Retina (tissue), 1 donor: ENCODE measurements around the gene STOX2.

Experiments used
- DNase-seq: peaks from one replicate; pipeline ENCODE4 v3.0.0-alpha.2; 2016

STOX2 gene

DNA sequence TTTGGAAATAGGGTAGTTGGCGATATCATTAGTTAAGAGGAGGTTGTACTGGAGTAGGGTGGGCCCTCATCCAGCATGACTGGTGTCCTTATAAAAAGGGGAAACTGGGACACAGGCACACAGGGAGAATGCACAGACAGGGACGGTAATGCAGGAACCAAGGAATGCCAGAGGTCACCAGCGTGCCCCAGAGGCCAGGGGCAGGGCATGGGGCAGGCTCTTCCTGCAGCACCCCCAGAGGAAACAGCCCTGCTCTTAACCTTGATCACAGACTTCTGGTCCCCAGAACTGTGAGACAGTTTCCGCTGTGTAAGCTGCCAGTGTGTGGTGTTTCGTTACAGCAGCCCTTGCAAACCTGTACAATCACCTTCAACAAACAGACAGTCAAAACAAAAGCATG lies 15.9 kb upstream of the STOX2 start:
- no peak for DNase-seq

DNA sequence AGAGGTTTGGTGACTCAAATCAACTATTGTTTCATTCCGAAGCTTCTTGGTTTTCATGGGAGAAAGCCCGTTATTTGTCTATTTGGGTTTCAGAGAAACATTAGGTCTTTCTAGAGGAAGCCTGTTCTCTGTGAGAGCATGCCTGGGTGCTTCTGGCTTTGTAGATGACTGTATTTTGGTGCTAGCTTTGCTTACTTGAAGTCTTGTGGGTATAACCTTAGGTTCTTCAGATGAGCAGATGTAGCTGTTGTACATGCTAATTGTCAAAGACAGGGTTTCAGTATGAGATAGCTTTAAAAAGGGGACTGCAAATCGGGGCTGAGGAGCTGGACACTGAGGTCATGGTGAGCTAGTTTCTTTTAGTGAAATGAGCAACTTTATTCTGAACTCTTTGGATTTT lies 7.9 kb upstream of the STOX2 start:
- DNase-seq, result no peak

- no peak for DNase-seq
Observed at GRCh38 chr4:183898456-183898855, 6.7 kb upstream of the STOX2 start.

- no peak for DNase-seq
Observed at GRCh38 chr4:183903021-183903760, 1.9 kb upstream of the STOX2 start.

GRCh38 chr4:183905593-183906488 lies 734 bp downstream of the STOX2 start:
- peak; percentile 93 for DNase-seq

- DNase-seq, result no peak
Observed at GRCh38 chr4:183906489-183906738, 1.3 kb downstream of the STOX2 start.

DNA sequence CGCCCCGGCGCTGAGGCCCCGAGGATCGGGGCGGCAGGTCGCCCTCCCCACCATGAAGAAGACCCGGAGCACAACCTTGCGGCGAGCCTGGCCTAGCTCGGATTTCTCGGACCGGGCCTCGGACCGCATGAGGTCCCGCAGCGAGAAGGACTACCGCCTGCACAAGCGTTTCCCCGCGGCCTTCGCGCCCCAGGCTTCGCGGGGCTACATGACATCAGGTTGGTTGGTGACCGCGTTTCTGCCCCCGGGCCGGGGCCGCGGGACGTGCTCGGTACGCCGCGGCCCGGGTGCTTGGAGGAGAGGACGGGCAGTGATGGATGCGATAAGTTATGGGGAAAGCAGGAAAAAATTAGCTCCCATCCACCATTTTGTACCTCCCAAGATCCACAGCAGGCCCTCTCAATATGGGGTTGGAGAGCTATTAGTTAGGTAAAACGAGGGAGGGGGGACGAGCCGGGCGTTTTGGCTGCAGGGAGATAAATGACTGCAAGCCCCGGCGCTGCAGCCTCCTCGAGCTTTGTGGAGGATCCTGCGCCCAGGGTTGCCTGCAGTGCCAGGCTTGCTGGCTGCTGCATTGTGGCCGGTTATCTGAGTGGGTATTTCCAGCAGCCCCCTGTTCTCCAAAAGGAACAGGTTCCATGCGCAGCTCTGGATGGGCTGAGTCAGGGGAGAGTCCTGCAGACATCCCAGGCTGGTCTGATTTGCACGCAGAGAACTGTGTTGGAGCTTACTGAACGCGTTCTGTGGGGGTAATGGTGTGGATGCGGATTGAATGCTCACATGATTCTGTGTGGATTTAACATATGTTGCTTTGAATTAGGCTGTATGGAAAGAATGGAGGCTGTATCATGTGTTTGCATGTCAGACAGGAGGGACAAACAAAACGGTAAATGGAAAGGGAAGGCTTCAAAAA lies 1.9 kb downstream of the STOX2 start:
- DNase-seq, result peak; percentile 89

DNA sequence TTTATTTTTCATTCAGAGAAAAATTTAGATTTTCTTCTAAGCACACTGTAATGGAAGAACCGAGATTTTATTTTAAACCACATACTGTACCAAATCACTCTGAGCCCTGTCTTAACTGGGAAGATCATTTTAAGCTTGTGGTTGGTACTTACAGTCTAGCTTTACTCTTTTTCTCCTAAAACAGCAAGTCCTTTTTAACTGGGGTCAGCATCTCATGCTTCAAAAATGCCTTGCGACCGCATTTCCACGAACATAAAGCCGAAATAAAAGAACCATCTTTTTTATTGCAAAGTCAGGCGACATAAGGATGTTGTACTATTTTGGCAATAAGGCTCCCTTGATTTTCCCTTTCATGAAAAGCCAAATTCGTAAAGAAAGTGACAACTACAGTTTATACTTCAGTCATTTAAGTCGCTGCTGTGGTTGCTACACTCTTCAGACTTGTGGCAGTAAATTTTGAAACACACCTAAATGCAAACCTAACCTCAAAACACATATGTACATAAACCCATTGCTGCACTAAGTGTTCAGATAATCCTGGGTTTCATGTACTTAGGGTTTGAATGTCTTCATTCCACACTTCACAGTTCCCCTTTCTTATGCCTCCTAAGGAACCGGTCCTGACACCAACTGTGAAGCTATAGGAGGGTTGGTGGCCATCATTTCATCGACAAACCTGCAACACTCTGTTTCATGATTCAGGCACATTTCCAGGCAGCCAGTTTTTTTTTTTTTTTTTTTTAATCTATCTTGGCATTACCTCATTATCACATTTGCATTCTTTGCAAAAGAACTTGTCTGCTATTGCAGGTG lies 3.0 kb downstream of the STOX2 start:
- no peak for DNase-seq

GRCh38 chr4:183909187-183909586 lies 4.1 kb downstream of the STOX2 start:
- no peak for DNase-seq

DNA sequence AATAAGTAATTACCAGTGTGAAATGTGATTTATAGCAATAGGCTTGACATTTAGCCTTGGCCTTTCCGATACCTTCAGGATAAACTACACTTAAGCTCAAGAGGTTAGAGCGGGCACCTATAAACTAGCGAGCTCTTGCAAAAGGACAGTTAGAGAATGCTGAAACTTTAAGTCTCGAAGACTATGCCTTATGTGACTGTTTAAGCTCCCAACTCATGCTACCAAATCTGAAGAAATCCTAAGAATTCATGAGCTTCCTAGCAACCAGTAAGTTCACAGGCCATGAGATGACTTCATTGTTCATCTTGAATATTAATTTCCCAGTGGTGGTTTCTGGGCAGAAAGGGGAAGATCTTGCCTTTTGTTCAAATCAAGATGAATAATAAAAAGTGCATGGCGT lies 4.7 kb downstream of the STOX2 start:
- DNase-seq, result no peak

- DNase-seq, result no peak
Observed at GRCh38 chr4:183912585-183912984, 7.5 kb downstream of the STOX2 start.

DNA sequence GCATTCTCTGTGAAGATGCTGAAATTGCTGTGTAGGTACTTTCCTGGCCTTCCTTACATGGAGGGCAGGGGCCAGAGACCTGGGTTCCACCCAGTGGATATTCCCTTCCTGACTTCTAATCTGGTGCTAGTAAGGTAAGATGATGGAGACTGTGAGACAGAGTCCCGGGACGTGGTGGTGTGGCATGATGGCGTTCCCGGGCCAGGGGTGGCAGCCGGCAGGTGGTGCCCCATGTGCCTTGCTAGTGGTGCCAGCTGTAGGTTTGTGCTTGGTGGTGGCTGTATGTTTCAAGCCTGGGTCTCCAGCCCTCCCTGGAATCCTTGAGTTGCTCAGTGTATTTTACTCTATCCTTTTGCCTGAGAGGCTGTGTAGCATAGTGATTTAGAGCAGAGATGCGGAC lies 10.9 kb downstream of the STOX2 start:
- DNase-seq, result no peak

- no peak for DNase-seq
Observed at GRCh38 chr4:183918696-183919095, 13.6 kb downstream of the STOX2 start.

GRCh38 chr4:183919141-183919540 lies 14.0 kb downstream of the STOX2 start:
- no peak for DNase-seq

- DNase-seq, result no peak
Observed at GRCh38 chr4:183920512-183920911, 15.4 kb downstream of the STOX2 start.

DNA sequence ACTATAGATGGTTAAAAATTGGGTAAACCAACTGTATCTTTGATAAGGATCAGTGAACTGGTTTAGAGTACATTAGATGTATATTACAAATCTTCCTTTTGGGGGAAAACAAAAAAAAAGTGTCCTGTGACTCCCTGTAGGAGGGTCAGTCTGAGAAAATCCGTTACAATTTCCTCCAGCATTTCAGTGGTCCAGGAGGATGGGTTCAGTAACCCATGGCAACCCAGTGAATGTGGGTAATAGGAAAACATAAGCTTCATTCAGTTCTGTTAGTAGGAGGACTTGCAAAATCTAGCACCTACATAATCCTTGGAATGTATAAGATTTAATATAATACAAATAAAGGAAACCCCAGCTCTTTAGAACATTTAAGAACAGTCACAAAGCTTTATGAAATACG lies 16.2 kb downstream of the STOX2 start:
- DNase-seq, result no peak

DNA sequence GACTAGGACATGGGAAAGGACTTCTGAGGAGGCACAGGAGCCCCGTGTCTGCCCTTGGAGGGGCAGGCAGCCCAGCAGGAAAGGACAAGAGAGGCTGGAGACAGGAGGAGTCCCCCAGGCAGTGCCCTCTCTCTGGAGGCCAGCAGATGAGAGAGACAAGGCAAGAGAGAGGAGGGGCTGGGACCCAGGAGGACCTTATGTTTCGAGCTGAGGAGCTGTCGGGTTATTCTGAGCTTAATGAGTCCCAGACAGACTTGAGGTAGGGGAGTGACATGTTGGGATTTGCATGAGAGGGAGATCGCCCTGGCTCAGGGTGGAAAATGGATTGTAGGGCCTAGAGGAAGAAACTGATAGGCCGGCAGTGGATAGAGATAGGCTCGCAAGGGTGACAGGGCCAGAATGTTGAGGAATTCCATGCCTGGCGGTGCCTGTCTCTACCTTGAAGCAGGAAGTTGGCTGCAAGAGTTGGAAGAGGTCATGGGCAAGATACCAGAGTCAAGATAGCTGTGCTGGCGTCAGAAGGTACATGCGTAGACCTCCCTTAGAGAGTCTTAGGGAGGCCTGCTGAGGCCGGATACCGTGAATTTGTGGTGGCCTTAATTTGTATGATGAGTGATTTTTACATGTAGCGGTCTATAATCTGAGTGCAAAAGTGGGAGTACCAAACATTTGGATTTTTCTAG lies 19.4 kb downstream of the STOX2 start:
- no peak for DNase-seq

GRCh38 chr4:183926950-183927349 lies 21.8 kb downstream of the STOX2 start:
- DNase-seq, result no peak

- DNase-seq, result no peak
Observed at GRCh38 chr4:183932576-183932975, 27.5 kb downstream of the STOX2 start.

- no peak for DNase-seq
Observed at GRCh38 chr4:183934761-183935160, 29.7 kb downstream of the STOX2 start.

DNA sequence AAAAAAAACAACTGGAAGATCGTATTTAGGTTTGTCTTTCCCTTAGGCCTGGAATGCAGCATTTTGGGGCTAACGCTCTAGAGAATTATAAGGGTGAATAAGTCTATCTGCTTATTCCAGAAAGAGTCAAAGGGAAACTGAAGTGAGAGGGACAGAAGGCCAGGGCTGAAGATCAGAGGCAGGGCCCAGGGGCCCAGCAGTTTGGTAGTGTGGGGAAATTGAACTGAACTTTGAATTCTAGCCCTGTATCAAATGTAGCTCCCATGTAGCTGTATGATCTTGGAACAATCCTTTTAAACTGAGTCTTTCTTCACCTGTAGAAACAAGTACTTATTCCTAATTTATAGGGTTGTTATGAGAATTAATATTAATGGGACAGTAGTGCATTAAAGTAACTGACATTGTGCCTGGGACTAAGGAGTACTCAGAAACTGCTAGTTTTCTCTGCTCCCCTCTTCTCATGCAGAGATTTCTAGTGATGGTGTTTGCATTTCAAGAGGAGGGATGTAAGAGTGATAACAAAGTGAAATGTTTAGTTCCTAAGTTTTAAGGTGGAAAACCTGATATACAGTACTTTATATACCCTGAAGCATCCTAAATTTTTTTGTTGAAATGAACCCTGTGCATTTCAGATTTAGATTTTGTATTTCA lies 30.4 kb downstream of the STOX2 start:
- DNase-seq, result no peak
